Measurements from ENCODE around the gene CDK18.

CDK18 gene

GRCh38 chr1:205473475-205473874 is 31.0 kb upstream of the CDK18 start:
- no peak overlapping the region for H3K4me3 ChIP-seq (ENCODE audit: low read depth, low read length)
- ChIA-PET CTCF (interaction anchor here (2.8 to 4.8 kb wide), 2 partner anchors 14 to 51 kb away, joined by 12 to 66 read pairs; no protein-coding TSS in a partner anchor), POLR2A (no interaction called here)
- DNase-seq (ENCODE audit: low read depth, low spot score), result no peak
- no peak for TF ChIP-seq CTCF (IDR thresholded peaks at IDR 0.05; ENCODE audit: insufficient read depth, low read length, missing control alignments)

- ChIA-PET POLR2A (no interaction called here), CTCF (interaction anchor here (2.8 to 4.8 kb wide), 2 partner anchors 13 to 50 kb away, joined by 12 to 66 read pairs; no protein-coding TSS in a partner anchor)
- no peak for DNase-seq (ENCODE audit: low read depth, low spot score)
- no peak overlapping the region for H3K4me3 ChIP-seq (ENCODE audit: low read depth, low read length)
- no peak for TF ChIP-seq CTCF (IDR thresholded peaks at IDR 0.05; ENCODE audit: insufficient read depth, low read length, missing control alignments)
These were observed 30.5 kb upstream of the CDK18 start for GRCh38 chr1:205473966-205474365.

- POLR2A ChIA-PET, result no interaction called here
These were observed 29.9 kb upstream of the CDK18 start for GRCh38 chr1:205474571-205474970.

GRCh38 chr1:205475855-205476254 is 28.6 kb upstream of the CDK18 start:
- TF ChIP-seq CTCF (IDR thresholded peaks at IDR 0.05; ENCODE audit: insufficient read depth, low read length, missing control alignments), result no peak
- no peak overlapping the region for H3K4me3 ChIP-seq (ENCODE audit: low read depth, low read length)
- ChIA-PET POLR2A (no interaction called here), CTCF (interaction anchor here (0.6 to 4.8 kb wide), 10 partner anchors 8 to 729 kb away, joined by 3 to 66 read pairs (median 4); no protein-coding TSS in a partner anchor)
- DNase-seq (ENCODE audit: low read depth, low spot score), result no peak

More at GRCh38 chr1:205474571-205474970, 29.9 kb upstream of the CDK18 start:
- no peak for TF ChIP-seq CTCF (IDR thresholded peaks at IDR 0.05; ENCODE audit: insufficient read depth, low read length, missing control alignments)
- CTCF ChIA-PET, result interaction anchor here (1.6 to 4.8 kb wide), 4 partner anchors 13 to 79 kb away, joined by 5 to 66 read pairs (median 10); no protein-coding TSS in a partner anchor
- DNase-seq (ENCODE audit: low read depth, low spot score), result no peak
- H3K4me3 ChIP-seq (ENCODE audit: low read depth, low read length), result no peak overlapping the region

- H3K4me3 ChIP-seq (ENCODE audit: low read depth, low read length), result no peak overlapping the region
- ChIA-PET POLR2A (no interaction called here), CTCF (interaction anchor here (0.6 to 4.8 kb wide), 5 partner anchors 11 to 123 kb away, joined by 3 to 66 read pairs (median 4); no protein-coding TSS in a partner anchor)
- TF ChIP-seq CTCF (IDR thresholded peaks at IDR 0.05; ENCODE audit: insufficient read depth, low read length, missing control alignments), result no peak
- DNase-seq (ENCODE audit: low read depth, low spot score), result no peak
These were observed 27.8 kb upstream of the CDK18 start for GRCh38 chr1:205476648-205477047.

- POLR2A ChIA-PET, result no interaction called here
- CTCF ChIA-PET, result interaction anchor here (0.6 to 4.8 kb wide), 7 partner anchors 10 to 123 kb away, joined by 3 to 66 read pairs (median 9); no protein-coding TSS in a partner anchor
- no peak overlapping the region for H3K4me3 ChIP-seq (ENCODE audit: low read depth, low read length)
- TF ChIP-seq CTCF (IDR thresholded peaks at IDR 0.05; ENCODE audit: insufficient read depth, low read length, missing control alignments), result no peak
- DNase-seq (ENCODE audit: low read depth, low spot score), result no peak
These were observed 27.2 kb upstream of the CDK18 start for GRCh38 chr1:205477121-205477758.
